ENCODE measurements around the gene DEDD. TPM values are rescaled to one million over a fixed set of nuclear protein-coding genes. Genes with fewer than 3 reads are reported as not detected.

DEDD gene
- 29.4 and 35.9 TPM in 2 replicates for total RNA-seq

GRCh38 chr1:161132410-161133219 lies at the start of gene DEDD:
Gene DEDD (minus strand): TSS chr1:161132667. CDS start chr1:161124462, 8,205 bp downstream.

DNA sequence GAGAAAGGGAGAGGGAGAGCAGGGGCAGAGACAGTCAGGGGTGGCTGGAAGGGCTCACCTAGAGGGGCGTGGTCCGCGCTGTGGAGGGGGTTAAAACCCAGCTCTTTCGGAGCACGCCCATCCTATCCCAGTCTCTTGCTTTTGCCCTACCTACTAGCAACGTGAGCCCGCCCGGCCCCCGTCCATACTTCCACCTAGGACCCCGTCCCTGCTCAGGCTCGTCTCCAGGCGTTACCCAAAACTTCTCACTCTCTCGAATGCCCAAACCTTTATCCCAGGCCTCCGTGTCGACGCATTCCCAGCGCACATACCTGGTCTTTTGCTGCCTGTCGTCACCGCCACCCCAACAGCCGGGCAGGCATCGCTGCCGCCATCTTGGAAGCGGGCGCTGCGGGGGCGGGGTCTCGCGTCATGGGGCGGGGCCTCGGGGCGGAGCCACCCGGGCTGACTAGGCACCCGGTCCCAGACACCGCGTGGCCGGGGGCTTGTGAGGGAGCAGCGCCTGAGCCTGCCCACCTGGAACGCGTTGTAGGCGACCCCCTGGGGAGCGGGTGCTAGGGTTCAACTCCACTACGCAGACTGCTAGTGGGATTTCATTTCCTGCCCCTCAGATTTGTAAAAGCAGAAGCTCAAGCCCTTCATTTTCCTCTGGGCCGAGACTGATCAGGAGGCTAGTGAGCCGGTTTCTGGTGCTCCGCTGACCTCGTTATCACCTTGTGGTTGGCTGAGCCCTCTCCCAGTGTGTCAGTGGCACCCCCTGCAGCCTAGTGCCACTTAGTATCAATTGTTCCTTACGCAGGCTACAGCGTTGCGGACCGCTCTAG lies 44.9 kb upstream of the DEDD start, which contains the start of gene B4GALT3:
TSS of gene B4GALT3 (minus strand) at position 396 of the 824 bp plus-strand sequence. CDS start 1,447 bp downstream, outside the sequence.

DNA sequence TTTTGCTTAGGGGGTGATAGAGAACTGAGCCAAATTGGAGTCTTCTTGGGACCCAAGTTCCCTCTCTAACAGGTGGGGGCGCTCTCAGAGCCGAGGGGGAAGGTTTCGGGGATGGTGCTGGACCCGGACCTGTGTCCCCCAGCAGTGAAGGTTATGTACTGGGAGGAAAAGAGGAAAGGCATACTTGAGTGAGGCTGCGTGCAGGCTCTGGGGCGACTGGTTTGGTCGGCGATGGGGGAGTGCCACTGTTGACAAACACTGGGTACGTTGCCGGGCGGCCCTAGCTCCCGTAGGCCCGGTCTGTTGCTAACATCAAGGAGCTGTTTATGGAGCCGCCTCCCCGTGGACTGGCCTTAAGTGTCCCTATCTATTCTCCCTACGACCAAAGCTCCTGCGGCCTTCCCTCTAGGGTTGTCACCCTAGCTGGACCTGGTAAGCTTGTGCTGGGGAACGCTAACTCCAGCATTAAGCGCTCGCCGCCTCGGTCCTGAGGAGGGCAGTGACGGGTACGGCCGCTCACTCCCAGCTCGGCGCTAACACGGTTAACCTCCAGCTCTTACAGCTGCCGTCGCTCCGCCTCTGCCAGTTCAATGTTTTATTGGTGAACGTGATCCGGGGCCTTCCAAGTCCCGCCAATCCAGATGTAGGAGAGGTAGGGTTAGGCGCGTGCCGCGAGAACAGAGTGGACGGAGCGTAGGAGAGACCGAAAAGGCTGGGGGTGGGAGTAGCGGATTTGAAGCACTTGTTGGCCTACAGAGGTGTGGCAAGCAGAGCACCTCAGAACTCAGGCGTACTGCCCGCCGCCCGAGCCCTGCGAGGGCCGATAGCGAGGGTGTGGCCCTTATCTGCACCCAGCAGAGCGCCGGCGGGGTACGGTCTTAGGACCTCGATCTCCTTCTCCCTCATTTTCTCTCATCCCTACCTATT lies 33.5 kb upstream of the DEDD start, which contains the start of gene PPOX:
TSS of gene PPOX (plus strand) at position 685 of the 927 bp plus-strand sequence. CDS start 422 bp downstream, outside the sequence.

DNA sequence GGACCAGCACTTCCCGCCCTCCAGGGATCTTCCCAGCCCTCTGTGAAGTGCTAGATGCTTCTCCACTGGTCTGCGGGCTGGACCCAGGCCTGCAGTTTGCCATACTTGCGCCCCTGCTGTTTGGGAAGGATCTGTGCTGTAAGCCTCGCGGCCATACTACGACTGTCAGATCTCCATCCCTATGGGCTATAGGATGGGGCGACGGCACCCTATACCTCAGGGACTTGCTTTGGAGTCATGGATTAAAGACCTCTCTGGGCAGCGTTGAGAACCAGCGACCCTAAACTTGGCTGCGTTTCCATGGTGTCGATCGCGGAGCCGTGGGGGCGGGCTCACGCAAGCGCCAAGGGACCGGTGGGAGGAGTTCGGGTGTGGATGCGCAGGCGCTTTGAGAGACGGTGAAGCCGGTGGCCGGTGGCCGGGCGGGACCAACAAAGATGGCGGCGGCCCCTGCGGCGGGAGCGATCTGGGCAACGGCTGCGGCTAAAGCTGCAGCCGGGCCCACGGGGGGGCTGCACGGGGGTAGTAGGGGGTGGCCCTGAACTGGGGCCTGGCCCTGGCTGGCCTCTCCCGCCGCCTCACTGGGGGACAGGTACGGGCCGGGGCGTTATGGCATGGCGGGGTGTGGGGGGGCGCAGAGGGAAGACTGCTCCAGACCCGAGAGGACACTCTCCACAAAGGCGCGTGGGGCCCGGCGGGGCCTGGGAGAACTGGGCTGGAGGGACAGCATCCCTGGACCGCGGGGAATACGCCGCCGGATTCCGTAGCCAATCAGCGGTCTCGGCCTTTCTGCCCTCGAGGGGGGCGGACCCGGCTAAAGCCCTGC lies 26.8 kb upstream of the DEDD start, which contains the start of gene USP21:
TSS of gene USP21 (plus strand) at position 414 of the 826 bp plus-strand sequence. CDS start 1,141 bp downstream, outside the sequence.

GRCh38 chr1:161153682-161154337 lies 21.3 kb upstream of the DEDD start, which contains the start of gene UFC1:
Gene UFC1 (plus strand): TSS chr1:161153978. CDS start chr1:161153998, 20 bp downstream.

GRCh38 chr1:161117759-161118581 lies 14.5 kb downstream of the DEDD start, which contains the start of the genes NIT1 and PFDN2:
Gene NIT1 (plus strand): TSS chr1:161118105. CDS start chr1:161118177, 72 bp downstream.
Gene PFDN2 (minus strand): TSS chr1:161118037. CDS start chr1:161118026, 11 bp downstream.

DNA sequence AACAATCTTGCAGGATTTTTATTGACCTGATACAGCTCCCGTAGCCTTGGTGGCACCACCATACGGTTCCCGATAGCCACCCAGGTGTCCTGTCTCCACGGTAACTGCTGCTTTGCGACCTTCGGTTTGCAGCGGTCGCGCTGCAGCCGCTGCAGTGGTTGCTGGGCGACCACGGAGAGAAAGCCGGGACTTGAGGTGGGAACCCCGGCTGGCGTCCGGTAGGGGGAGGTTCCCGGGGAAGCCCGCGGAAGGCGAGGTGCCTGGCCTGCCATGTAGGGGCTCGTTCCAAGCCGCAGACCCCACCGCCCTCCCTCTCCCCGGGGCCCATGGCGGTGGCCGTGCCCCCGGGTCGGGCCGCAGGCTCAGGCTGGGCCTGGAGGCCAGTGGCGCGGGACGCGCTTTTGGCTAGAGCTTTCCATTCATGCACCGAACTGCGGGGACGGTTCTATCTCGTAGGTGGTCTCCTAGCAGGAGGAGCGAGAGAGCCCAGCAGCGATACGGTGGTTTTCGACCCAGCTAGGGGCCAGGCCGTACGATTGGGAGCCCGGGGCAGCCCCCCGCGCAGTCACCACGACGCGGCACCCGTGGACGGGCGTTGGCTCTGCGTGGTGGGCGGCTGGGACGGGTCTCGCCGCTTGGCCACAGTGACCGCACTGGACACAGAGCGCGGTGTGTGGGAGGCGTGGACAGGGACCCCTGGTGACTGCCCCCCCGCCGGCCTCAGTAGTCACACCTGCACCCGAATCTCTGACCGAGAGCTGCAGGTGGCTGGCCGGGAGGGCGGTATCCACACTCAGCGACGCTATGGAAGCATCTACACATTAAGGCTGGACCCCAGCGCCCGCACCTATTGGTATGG lies 34.0 kb downstream of the DEDD start, which contains the start of gene KLHDC9:
TSS of gene KLHDC9 (plus strand) at position 152 of the 859 bp plus-strand sequence. CDS start at position 327, 175 bp downstream.

DNA sequence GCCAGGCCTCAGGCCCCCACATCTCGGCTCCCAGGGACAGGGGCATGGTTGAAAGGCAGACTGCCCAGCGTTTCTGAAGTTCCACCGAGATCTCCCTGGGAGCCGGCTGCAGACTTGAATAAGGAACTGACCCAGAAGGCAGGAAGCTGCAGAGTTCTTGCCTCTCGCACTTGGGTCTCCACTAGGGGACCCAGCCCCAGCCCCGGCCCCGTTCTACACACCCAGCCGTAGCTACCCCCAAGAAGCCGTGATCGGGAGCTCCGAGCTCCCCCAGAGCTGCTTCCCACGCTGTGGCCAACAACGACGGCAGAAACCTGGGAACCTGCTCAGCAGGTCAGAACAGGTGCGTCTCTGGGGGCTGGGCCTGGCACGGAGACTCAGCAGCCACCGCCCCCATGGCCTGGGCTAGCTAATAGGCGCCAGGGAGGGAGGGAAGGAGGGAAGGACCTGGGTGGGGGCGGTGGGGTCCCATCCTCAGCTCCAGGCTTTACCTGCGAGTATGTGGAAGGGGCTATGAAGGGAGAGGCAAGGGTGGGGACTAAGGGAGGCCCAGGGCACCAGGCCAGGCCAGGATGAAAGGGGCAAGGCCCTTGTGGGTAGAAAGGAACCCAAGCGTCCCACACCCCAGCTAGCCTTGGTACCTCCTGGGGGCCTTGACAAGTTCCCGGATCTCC lies 43.1 kb downstream of the DEDD start, which contains the start of gene NECTIN4:
TSS of gene NECTIN4 (minus strand) at position 308 of the 674 bp plus-strand sequence. CDS start at position 46, 262 bp downstream.

Other genes starting within 250 kb of the DEDD start
- not detected in 2 replicates for gene ITLN1, start 247.5 kb downstream of the DEDD start, total RNA-seq
- gene ITLN2, start 177.9 kb downstream of the DEDD start, total RNA-seq, result not detected in 2 replicates
- gene F11R, start 111.5 kb downstream of the DEDD start, total RNA-seq, result 5.1 and 8.9 TPM in 2 replicates
- gene TSTD1, start 93.7 kb downstream of the DEDD start, total RNA-seq, result 10.6 and 34.8 TPM in 2 replicates
- gene USF1, start 86.7 kb downstream of the DEDD start, total RNA-seq, result 72.8 and 75.5 TPM in 2 replicates
- not detected in 2 replicates for gene ARHGAP30, start 62.8 kb downstream of the DEDD start, total RNA-seq
- gene NECTIN4, start 43.1 kb downstream of the DEDD start, total RNA-seq, result under 0.01 and 0.17 TPM in 2 replicates
- gene KLHDC9, start 34.3 kb downstream of the DEDD start, total RNA-seq, result 1.9 and 4.5 TPM in 2 replicates
- gene PFDN2, start 14.6 kb downstream of the DEDD start, total RNA-seq, result 17.0 and 36.5 TPM in 2 replicates
- gene NIT1, start 14.6 kb downstream of the DEDD start, total RNA-seq, result 21.4 and 40.4 TPM in 2 replicates
- 85.7 and 91.3 TPM in 2 replicates for gene UFC1, start 21.3 kb upstream of the DEDD start, total RNA-seq
- 10.9 and 12.6 TPM in 2 replicates for gene USP21, start 26.8 kb upstream of the DEDD start, total RNA-seq
- gene PPOX, start 33.8 kb upstream of the DEDD start, total RNA-seq, result 7.8 and 14.3 TPM in 2 replicates
- gene B4GALT3, start 44.8 kb upstream of the DEDD start, total RNA-seq, result 13.8 and 18.0 TPM in 2 replicates
- 2.3 and 3.1 TPM in 2 replicates for gene ADAMTS4, start 66.4 kb upstream of the DEDD start, total RNA-seq
- 180 and 202 TPM in 2 replicates for gene NDUFS2, start 69.7 kb upstream of the DEDD start, total RNA-seq
- 0.58 TPM in 1 of 2 replicates, not detected in the other for gene FCER1G, start 82.6 kb upstream of the DEDD start, total RNA-seq
- not detected in 2 replicates for gene APOA2, start 91.0 kb upstream of the DEDD start, total RNA-seq
- gene TOMM40L, start 93.4 kb upstream of the DEDD start, total RNA-seq, result 10.5 and 13.6 TPM in 2 replicates
- gene NR1I3, start 105.5 kb upstream of the DEDD start, total RNA-seq, result not detected in 2 replicates
- not detected in 2 replicates for gene PCP4L1, start 126.1 kb upstream of the DEDD start, total RNA-seq
- 0.87 and 0.99 TPM in 2 replicates for gene MPZ, start 177.3 kb upstream of the DEDD start, total RNA-seq
- gene SDHC, start 181.7 kb upstream of the DEDD start, total RNA-seq, result 29.6 and 38.7 TPM in 2 replicates
- not detected in 2 replicates for gene CFAP126, start 235.2 kb upstream of the DEDD start, total RNA-seq

All from smooth muscle cell of trachea (primary cell).